Hematopoietic multipotent progenitor cell treated with erythropoietin and hydrocortisone succinate and interleukin-3 and kit ligand, for 8 days (in vitro differentiated cells): ENCODE measurements around the gene PMM2.

Experiments
- DNase-seq: peaks from one replicate; pipeline ENCODE4 v3.0.0-alpha.2; 2015

Gene PMM2

DNA sequence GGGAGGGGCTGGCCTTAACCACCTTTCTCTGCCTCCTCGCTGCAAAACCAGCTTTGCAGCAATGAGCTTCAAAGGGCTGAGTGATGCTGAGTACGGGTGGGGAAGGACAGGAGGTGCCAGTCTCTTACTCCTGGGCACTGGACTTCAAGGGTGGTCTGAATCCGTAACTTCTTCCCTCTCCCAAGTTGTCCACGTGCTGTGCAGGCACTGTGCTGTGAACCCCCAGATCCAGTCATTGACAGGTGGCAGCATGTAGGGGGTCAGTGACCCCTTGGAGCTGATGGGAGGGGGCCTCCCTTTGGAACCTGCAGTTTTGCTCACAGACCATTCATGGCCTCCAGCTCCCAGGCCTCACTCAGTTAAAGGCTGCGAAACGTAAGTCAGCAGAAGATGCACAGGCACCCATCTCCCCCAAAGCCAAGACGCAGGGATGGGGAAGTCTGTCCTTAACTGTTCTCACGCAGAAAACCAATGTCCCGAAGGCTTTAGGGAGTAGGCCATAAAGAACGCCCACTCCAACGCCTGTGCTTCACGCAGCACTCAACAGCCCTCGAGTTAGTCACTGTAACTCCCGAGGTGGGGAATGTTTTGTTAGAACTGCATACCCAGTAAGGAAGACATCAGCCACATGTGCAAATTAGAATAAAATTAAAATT is 92.4 kb downstream of the PMM2 start:
- DNase-seq, result no peak

GRCh38 chr16:8890549-8890921 is 92.9 kb downstream of the PMM2 start:
- no peak for DNase-seq

GRCh38 chr16:8892101-8892575 is 94.5 kb downstream of the PMM2 start:
- DNase-seq, result no peak

- no peak for DNase-seq
Observed at GRCh38 chr16:8893426-8893825, 95.8 kb downstream of the PMM2 start.

GRCh38 chr16:8893976-8894690 is 96.5 kb downstream of the PMM2 start:
- no peak for DNase-seq

GRCh38 chr16:8894736-8895334 is 97.2 kb downstream of the PMM2 start:
- DNase-seq, result no peak

- no peak for DNase-seq
Observed at GRCh38 chr16:8898660-8899318, 101.2 kb downstream of the PMM2 start.
